Fibroblast of pulmonary artery (primary cell): Measurements from ENCODE around the gene SOX1.

Source experiments
- DNase-seq: peaks from one replicate; pipeline ENCODE4 v3.0.0-alpha.2; 2010; ENCODE audit warnings: low read depth
- H3K4me3 ChIP-seq: replicated peaks from 2 replicates; pipeline ENCODE4 v1.5.1; 2011; ENCODE audit warnings: low read depth, mild to moderate bottlenecking, control low read depth, low read length, moderate library complexity
- TF ChIP-seq, protein P1 (sequence below): IDR thresholded peaks from 2 replicates; pipeline ENCODE4 v1.5.1; 2011; ENCODE audit warnings: mild to moderate bottlenecking, control low read depth, low read length, inconsistent platforms; ENCODE audit errors: missing control alignments

SOX1 gene

DNA sequence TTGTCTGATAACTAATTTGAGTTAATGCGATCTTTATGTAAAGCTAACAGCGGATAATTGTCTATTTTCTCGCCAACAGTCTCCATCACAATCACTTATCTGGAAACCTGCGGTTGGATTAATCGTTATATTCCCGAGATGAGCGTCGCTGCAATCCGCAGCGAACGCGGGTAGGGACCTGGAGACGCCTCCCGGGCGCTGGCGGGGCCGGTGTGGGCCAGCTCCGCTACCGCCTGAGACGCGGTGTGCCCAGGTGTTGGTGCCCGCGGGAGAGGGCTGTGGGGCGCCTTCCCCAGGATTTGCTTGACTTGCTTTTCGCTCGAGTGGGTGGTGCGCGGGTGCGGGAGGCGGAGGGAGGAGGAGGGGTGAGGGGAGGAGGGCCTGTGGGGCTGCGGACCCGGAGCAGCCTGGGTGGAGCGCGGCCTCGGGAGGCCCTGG lies 38.3 kb downstream of the SOX1 start:
- DNase-seq: no peak
- no peak overlapping the region for H3K4me3 ChIP-seq
- TF ChIP-seq, protein P1, sequence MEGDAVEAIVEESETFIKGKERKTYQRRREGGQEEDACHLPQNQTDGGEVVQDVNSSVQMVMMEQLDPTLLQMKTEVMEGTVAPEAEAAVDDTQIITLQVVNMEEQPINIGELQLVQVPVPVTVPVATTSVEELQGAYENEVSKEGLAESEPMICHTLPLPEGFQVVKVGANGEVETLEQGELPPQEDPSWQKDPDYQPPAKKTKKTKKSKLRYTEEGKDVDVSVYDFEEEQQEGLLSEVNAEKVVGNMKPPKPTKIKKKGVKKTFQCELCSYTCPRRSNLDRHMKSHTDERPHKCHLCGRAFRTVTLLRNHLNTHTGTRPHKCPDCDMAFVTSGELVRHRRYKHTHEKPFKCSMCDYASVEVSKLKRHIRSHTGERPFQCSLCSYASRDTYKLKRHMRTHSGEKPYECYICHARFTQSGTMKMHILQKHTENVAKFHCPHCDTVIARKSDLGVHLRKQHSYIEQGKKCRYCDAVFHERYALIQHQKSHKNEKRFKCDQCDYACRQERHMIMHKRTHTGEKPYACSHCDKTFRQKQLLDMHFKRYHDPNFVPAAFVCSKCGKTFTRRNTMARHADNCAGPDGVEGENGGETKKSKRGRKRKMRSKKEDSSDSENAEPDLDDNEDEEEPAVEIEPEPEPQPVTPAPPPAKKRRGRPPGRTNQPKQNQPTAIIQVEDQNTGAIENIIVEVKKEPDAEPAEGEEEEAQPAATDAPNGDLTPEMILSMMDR: no peak

DNA sequence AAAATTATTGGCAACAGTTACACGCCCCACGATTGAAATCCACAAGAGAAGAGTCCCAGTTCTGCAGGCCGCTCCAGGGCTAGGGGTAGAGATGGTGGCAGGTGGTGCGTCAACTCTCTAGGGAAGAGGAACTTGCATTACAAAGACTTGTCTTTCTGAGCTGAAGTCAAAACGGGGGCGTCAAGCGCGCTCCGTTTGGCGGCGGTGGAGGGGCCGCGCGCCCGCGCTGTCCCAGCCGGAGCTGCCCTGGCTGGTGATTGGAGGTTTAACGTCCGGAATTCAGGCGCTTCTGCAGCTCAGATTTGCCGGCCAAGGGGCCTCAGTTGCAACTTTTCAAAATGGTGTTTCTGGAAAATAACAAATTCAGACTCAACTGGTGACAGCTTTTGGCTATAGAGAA lies 38.9 kb downstream of the SOX1 start:
- no peak overlapping the region for H3K4me3 ChIP-seq
- TF ChIP-seq, protein P1: no peak
- no peak for DNase-seq

GRCh38 chr13:112106478-112107141 lies 39.7 kb downstream of the SOX1 start:
- no peak overlapping the region for H3K4me3 ChIP-seq
- TF ChIP-seq, protein P1: no peak

GRCh38 chr13:112107289-112107688 lies 40.3 kb downstream of the SOX1 start:
- no peak overlapping the region for H3K4me3 ChIP-seq
- TF ChIP-seq, protein P1: no peak
- DNase-seq: no peak

More at GRCh38 chr13:112106478-112107141, 39.7 kb downstream of the SOX1 start:
- DNase-seq: no peak

GRCh38 chr13:112110479-112110878 lies 43.5 kb downstream of the SOX1 start:
- H3K4me3 ChIP-seq: no peak overlapping the region
- no peak for DNase-seq
- TF ChIP-seq, protein P1: no peak

DNA sequence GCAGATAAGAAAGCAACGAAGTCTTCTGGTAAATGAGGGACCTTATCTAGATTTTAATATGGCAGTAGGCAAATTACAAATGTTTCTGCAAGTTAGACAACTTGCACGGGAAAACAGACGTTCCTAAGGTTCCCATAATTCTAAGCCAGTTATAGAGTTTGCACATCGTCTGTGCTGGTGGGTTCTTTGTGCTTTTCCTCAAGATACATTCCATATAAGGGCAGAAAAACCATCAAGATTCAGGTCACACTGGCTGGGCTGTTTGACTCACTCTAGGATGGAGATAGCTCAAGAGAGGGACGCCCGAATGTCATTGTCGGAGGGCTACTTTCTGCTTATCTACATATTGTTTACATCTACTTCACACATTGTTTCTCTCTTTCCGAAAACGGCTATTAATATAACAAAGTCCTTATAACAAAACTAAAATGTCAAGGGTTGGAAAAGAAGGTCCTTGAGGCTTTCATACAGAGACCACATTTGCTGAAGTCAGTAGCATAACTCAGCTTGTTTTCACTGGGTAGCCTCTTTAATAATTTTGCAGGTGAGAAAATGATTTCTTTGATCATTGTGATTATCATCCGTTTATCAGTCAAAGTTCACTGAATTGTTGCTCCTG lies 44.4 kb downstream of the SOX1 start:
- H3K4me3 ChIP-seq: no peak overlapping the region
- TF ChIP-seq, protein P1: no peak
- DNase-seq: no peak
